ENCODE data around the gene CAMKK2.
"Not testable (repeated sequence)": the region's sequence is repeated elsewhere in the genome, so short reads cannot be mapped to it uniquely, and the experiment has no call there.

Gene CAMKK2

GRCh38 chr12:121260091-121260490, 36.4 kb downstream of the CAMKK2 start:
- H3K27me3 ChIP-seq (ENCODE audit: control insufficient read depth in 1 of 2, insufficient read depth in 2 of 2, low read length in 2 of 2), result no peaks in the 10 kb centered on the region
- H3K9me3 ChIP-seq (ENCODE audit: control insufficient read depth in 2 of 2, low read length in 2 of 2), result no peaks in the 10 kb centered on the region
- H3K27ac ChIP-seq (ENCODE audit: low read length), result no peak overlapping the region
- H3K4me1 ChIP-seq (ENCODE audit: control insufficient read depth, insufficient read depth, low read length), result no peaks in the 10 kb centered on the region
- H3K36me3 ChIP-seq (ENCODE audit: control insufficient read depth in 2 of 2, insufficient read depth in 2 of 2, low read length in 2 of 2), result peaks cover 29 to 42% of the 10 kb centered on the region in 2 donors
- H3K4me3 ChIP-seq (ENCODE audit: low read length in 2 of 2), result no peak overlapping the region
- no peak overlapping the region for H3K9ac ChIP-seq (ENCODE audit: low read length in 2 of 2)

DNA sequence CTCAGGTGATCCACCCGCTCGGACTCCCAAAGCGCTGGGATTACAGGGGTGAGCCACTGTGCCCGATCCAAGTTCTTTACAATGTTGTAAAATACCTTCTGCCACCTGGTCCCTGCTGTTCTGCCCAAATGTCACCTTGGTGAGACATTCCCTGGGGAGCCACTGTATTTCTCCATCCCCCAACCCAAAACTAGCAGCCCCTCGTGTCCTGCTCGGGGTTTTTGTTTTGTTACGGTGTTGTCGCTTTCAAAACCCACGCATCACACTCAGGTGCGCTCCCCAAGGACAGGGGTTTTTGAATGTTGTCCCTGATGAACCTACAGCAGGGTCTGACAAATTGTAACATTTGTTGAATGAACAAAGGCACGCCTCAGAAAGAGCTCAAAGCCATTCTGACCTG, 37.4 kb downstream of the CAMKK2 start:
- H3K4me3 ChIP-seq (ENCODE audit: low read length in 2 of 2), result no peak overlapping the region
- H3K9me3 ChIP-seq (ENCODE audit: control insufficient read depth in 2 of 2, low read length in 2 of 2), result no peaks in the 10 kb centered on the region
- no peaks in the 10 kb centered on the region for H3K4me1 ChIP-seq (ENCODE audit: control insufficient read depth, insufficient read depth, low read length)
- no peaks in the 10 kb centered on the region for H3K27me3 ChIP-seq (ENCODE audit: control insufficient read depth in 1 of 2, insufficient read depth in 2 of 2, low read length in 2 of 2)
- peaks cover 29 to 44% of the 10 kb centered on the region in 2 donors for H3K36me3 ChIP-seq (ENCODE audit: control insufficient read depth in 2 of 2, insufficient read depth in 2 of 2, low read length in 2 of 2)
- H3K27ac ChIP-seq (ENCODE audit: low read length), result no peak overlapping the region
- H3K9ac ChIP-seq (ENCODE audit: low read length in 2 of 2), result no peak overlapping the region

GRCh38 chr12:121257704-121258449, 38.6 kb downstream of the CAMKK2 start:
- not testable (repeated sequence) for H3K9ac ChIP-seq (ENCODE audit: low read length in 2 of 2); H3K4me1 ChIP-seq (ENCODE audit: control insufficient read depth, insufficient read depth, low read length); H3K4me3 ChIP-seq (ENCODE audit: low read length in 2 of 2); H3K27me3 ChIP-seq (ENCODE audit: control insufficient read depth in 1 of 2, insufficient read depth in 2 of 2, low read length in 2 of 2); H3K9me3 ChIP-seq (ENCODE audit: control insufficient read depth in 2 of 2, low read length in 2 of 2); H3K27ac ChIP-seq (ENCODE audit: low read length)
- H3K36me3 ChIP-seq (ENCODE audit: control insufficient read depth in 2 of 2, insufficient read depth in 2 of 2, low read length in 2 of 2), result peaks cover 29 to 39% of the 10 kb centered on the region in 2 donors

DNA sequence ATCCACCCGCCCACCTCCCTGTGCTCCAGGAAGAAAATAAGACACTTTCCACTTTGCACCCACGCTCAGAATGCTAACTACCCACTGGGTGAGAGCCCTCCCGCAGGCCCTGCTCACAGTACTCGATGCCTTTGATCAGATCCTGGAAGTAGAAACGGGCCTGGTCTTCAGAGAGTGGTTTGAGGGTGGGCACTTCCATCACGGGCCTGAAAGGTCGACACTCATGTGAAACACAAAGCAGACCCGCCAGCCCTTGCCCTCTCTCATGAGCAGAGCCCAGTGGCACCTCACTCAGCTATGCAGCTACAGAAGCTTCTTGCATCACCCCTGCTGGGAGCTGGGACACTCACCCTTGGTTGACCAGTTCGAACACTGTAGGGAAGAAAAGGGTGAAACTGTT, 41.1 kb downstream of the CAMKK2 start:
- no peaks in the 10 kb centered on the region for H3K27me3 ChIP-seq (ENCODE audit: control insufficient read depth in 1 of 2, insufficient read depth in 2 of 2, low read length in 2 of 2)
- H3K36me3 ChIP-seq (ENCODE audit: control insufficient read depth in 2 of 2, insufficient read depth in 2 of 2, low read length in 2 of 2), result peaks cover 38 to 40% of the 10 kb centered on the region in 2 donors
- no peak overlapping the region for H3K27ac ChIP-seq (ENCODE audit: low read length)
- H3K9ac ChIP-seq (ENCODE audit: low read length in 2 of 2), result no peak overlapping the region
- H3K4me3 ChIP-seq (ENCODE audit: low read length in 2 of 2), result no peak overlapping the region
- no peaks in the 10 kb centered on the region for H3K9me3 ChIP-seq (ENCODE audit: control insufficient read depth in 2 of 2, low read length in 2 of 2)
- H3K4me1 ChIP-seq (ENCODE audit: control insufficient read depth, insufficient read depth, low read length), result no peaks in the 10 kb centered on the region

- H3K4me3 ChIP-seq (ENCODE audit: low read length in 2 of 2), result no peak overlapping the region
- H3K27me3 ChIP-seq (ENCODE audit: control insufficient read depth in 1 of 2, insufficient read depth in 2 of 2, low read length in 2 of 2), result no peaks in the 10 kb centered on the region
- peaks cover 40 to 44% of the 10 kb centered on the region in 2 donors for H3K36me3 ChIP-seq (ENCODE audit: control insufficient read depth in 2 of 2, insufficient read depth in 2 of 2, low read length in 2 of 2)
- no peak overlapping the region for H3K27ac ChIP-seq (ENCODE audit: low read length)
- no peaks in the 10 kb centered on the region for H3K9me3 ChIP-seq (ENCODE audit: control insufficient read depth in 2 of 2, low read length in 2 of 2)
- no peaks in the 10 kb centered on the region for H3K4me1 ChIP-seq (ENCODE audit: control insufficient read depth, insufficient read depth, low read length)
- H3K9ac ChIP-seq (ENCODE audit: low read length in 2 of 2), result no peak overlapping the region
Measured at GRCh38 chr12:121253638-121254335, 42.7 kb downstream of the CAMKK2 start.

- no peak overlapping the region for H3K27ac ChIP-seq (ENCODE audit: low read length)
- H3K4me1 ChIP-seq (ENCODE audit: control insufficient read depth, insufficient read depth, low read length), result no peaks in the 10 kb centered on the region
- H3K9me3 ChIP-seq (ENCODE audit: control insufficient read depth in 2 of 2, low read length in 2 of 2), result no peaks in the 10 kb centered on the region
- H3K4me3 ChIP-seq (ENCODE audit: low read length in 2 of 2), result no peak overlapping the region
- H3K27me3 ChIP-seq (ENCODE audit: control insufficient read depth in 1 of 2, insufficient read depth in 2 of 2, low read length in 2 of 2), result no peaks in the 10 kb centered on the region
- H3K9ac ChIP-seq (ENCODE audit: low read length in 2 of 2), result no peak overlapping the region
- peaks cover 44 to 51% of the 10 kb centered on the region in 2 donors for H3K36me3 ChIP-seq (ENCODE audit: control insufficient read depth in 2 of 2, insufficient read depth in 2 of 2, low read length in 2 of 2)
Measured at GRCh38 chr12:121252712-121253345, 43.7 kb downstream of the CAMKK2 start.

GRCh38 chr12:121251838-121252237, 44.7 kb downstream of the CAMKK2 start:
- Histone ChIP-seq H3K27ac (ENCODE audit: low read length) (no peak overlapping the region), H3K4me1 (ENCODE audit: control insufficient read depth, insufficient read depth, low read length) (no peaks in the 10 kb centered on the region), H3K9ac (ENCODE audit: low read length in 2 of 2) (no peak overlapping the region), H3K36me3 (ENCODE audit: control insufficient read depth in 2 of 2, insufficient read depth in 2 of 2, low read length in 2 of 2) (peaks cover 47 to 59% of the 10 kb centered on the region in 2 donors), H3K27me3 (ENCODE audit: control insufficient read depth in 1 of 2, insufficient read depth in 2 of 2, low read length in 2 of 2) (no peaks in the 10 kb centered on the region), H3K4me3 (ENCODE audit: low read length in 2 of 2) (no peak overlapping the region), H3K9me3 (ENCODE audit: control insufficient read depth in 2 of 2, low read length in 2 of 2) (no peaks in the 10 kb centered on the region)

GRCh38 chr12:121250359-121250758, 46.1 kb downstream of the CAMKK2 start:
- Histone ChIP-seq H3K9ac (ENCODE audit: low read length in 2 of 2) (no peak overlapping the region), H3K4me3 (ENCODE audit: low read length in 2 of 2) (no peak overlapping the region), H3K36me3 (ENCODE audit: control insufficient read depth in 2 of 2, insufficient read depth in 2 of 2, low read length in 2 of 2) (peaks cover 44 to 56% of the 10 kb centered on the region in 2 donors), H3K9me3 (ENCODE audit: control insufficient read depth in 2 of 2, low read length in 2 of 2) (no peaks in the 10 kb centered on the region), H3K27me3 (ENCODE audit: control insufficient read depth in 1 of 2, insufficient read depth in 2 of 2, low read length in 2 of 2) (no peaks in the 10 kb centered on the region), H3K4me1 (ENCODE audit: control insufficient read depth, insufficient read depth, low read length) (no peaks in the 10 kb centered on the region), H3K27ac (ENCODE audit: low read length) (no peak overlapping the region)

GRCh38 chr12:121248622-121249021, 47.9 kb downstream of the CAMKK2 start:
- no peaks in the 10 kb centered on the region for H3K4me1 ChIP-seq (ENCODE audit: control insufficient read depth, insufficient read depth, low read length)
- H3K27me3 ChIP-seq (ENCODE audit: control insufficient read depth in 1 of 2, insufficient read depth in 2 of 2, low read length in 2 of 2), result no peaks in the 10 kb centered on the region
- no peak overlapping the region for H3K9ac ChIP-seq (ENCODE audit: low read length in 2 of 2)
- H3K27ac ChIP-seq (ENCODE audit: low read length), result no peak overlapping the region
- no peaks in the 10 kb centered on the region for H3K9me3 ChIP-seq (ENCODE audit: control insufficient read depth in 2 of 2, low read length in 2 of 2)
- H3K36me3 ChIP-seq (ENCODE audit: control insufficient read depth in 2 of 2, insufficient read depth in 2 of 2, low read length in 2 of 2), result peaks cover 40 to 54% of the 10 kb centered on the region in 2 donors
- no peak overlapping the region for H3K4me3 ChIP-seq (ENCODE audit: low read length in 2 of 2)

DNA sequence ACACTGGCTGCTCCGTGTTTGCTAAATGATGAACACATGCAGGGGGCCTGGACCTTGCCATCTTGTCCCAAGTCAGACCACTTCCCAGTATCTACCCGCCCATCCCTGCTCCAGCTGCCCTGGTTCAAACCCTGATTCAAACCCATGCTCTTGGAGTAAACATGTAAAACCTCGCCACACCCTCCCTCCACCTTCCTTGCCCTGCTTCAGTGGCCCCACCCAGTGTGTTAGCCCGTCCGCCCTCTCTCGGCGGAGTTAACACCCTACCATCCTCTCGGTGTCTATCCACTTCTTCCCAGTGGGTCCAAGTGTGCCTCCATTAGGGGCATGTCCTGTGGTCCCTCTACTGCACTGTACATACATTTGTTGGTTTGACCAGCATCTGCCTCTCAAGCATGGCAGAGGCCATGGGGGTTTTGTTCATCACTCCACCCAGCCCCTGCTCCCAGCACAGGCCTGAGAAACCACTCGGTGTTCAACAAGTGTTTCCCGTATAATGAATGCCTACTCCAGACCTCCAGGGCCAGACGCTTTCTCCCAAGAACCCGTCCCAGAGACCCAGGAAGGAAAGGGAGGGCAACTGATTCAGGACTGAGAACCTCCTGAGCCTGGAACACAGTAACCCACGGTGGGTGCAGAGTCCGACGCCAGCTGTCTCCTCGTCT, 49.5 kb downstream of the CAMKK2 start:
- Histone ChIP-seq H3K27me3 (ENCODE audit: control insufficient read depth in 1 of 2, insufficient read depth in 2 of 2, low read length in 2 of 2) (no peaks in the 10 kb centered on the region), H3K27ac (ENCODE audit: low read length) (no peak overlapping the region), H3K9me3 (ENCODE audit: control insufficient read depth in 2 of 2, low read length in 2 of 2) (no peaks in the 10 kb centered on the region), H3K9ac (ENCODE audit: low read length in 2 of 2) (no peak overlapping the region), H3K4me1 (ENCODE audit: control insufficient read depth, insufficient read depth, low read length) (no peaks in the 10 kb centered on the region), H3K4me3 (ENCODE audit: low read length in 2 of 2) (no peak overlapping the region), H3K36me3 (ENCODE audit: control insufficient read depth in 2 of 2, insufficient read depth in 2 of 2, low read length in 2 of 2) (peaks cover 28 to 43% of the 10 kb centered on the region in 2 donors)

All from stomach smooth muscle (tissue), 2 donors.